ENCODE results near the gene TMEM158.

TMEM158 gene

GRCh38 chr3:45236964-45237363, 10.9 kb upstream of the TMEM158 start:
- in situ Hi-C loops (cut with MboI; ENCODE audit: low sequenced_read_pairs, unreplicated experiment): no loop called here
- no peak for TF ChIP-seq CTCF (IDR thresholded peaks at IDR 0.05; ENCODE audit: borderline replicate concordance, control extremely low read depth, extremely low read depth, insufficient read depth, missing control alignments)
- no peak for DNase-seq (ENCODE audit: low spot score)

GRCh38 chr3:45235409-45235808, 9.3 kb upstream of the TMEM158 start:
- TF ChIP-seq CTCF (IDR thresholded peaks at IDR 0.05; ENCODE audit: borderline replicate concordance, control extremely low read depth, extremely low read depth, insufficient read depth, missing control alignments): no peak
- in situ Hi-C loops (cut with MboI; ENCODE audit: low sequenced_read_pairs, unreplicated experiment): no loop called here
- DNase-seq (ENCODE audit: low spot score): no peak

- no peak for TF ChIP-seq CTCF (IDR thresholded peaks at IDR 0.05; ENCODE audit: borderline replicate concordance, control extremely low read depth, extremely low read depth, insufficient read depth, missing control alignments)
- in situ Hi-C loops (cut with MboI; ENCODE audit: low sequenced_read_pairs, unreplicated experiment): no loop called here
- DNase-seq (ENCODE audit: low spot score): no peak
Measured at GRCh38 chr3:45234250-45234649, 8.2 kb upstream of the TMEM158 start.

- in situ Hi-C loops (cut with MboI; ENCODE audit: low sequenced_read_pairs, unreplicated experiment): no loop called here
- DNase-seq (ENCODE audit: low spot score): no peak
Measured at GRCh38 chr3:45232521-45232920, 6.4 kb upstream of the TMEM158 start.

GRCh38 chr3:45227946-45228345, 1.9 kb upstream of the TMEM158 start:
- in situ Hi-C loops (cut with MboI; ENCODE audit: low sequenced_read_pairs, unreplicated experiment): no loop called here
- TF ChIP-seq CTCF (IDR thresholded peaks at IDR 0.05; ENCODE audit: borderline replicate concordance, control extremely low read depth, extremely low read depth, insufficient read depth, missing control alignments): no peak
- no peak for DNase-seq (ENCODE audit: low spot score)

More at GRCh38 chr3:45232521-45232920, 6.4 kb upstream of the TMEM158 start:
- no peak for TF ChIP-seq CTCF (IDR thresholded peaks at IDR 0.05; ENCODE audit: borderline replicate concordance, control extremely low read depth, extremely low read depth, insufficient read depth, missing control alignments)

GRCh38 chr3:45227071-45227820, 1.2 kb upstream of the TMEM158 start:
- DNase-seq (ENCODE audit: low spot score): no peak
- in situ Hi-C loops (cut with MboI; ENCODE audit: low sequenced_read_pairs, unreplicated experiment): no loop called here
- no peak for TF ChIP-seq CTCF (IDR thresholded peaks at IDR 0.05; ENCODE audit: borderline replicate concordance, control extremely low read depth, extremely low read depth, insufficient read depth, missing control alignments)

Data from GM13976 (cell line).